Liver (tissue), 6 donors: ENCODE data around the gene REST. TPM values are rescaled to one million over a fixed set of nuclear protein-coding genes. Genes with fewer than 3 reads are reported as not detected.

Experiments used
- GABPA ChIP-seq, 2 donors: IDR thresholded peaks in 1 of 2; conservative IDR thresholded peaks in 1 of 2; 2 replicates each; pipeline ENCODE4 v1.6.1; 2016; ENCODE audit warnings: antibody characterized with exemption in 2 of 2, mild to moderate bottlenecking in 1 of 2, moderate library complexity in 1 of 2
- polyA plus RNA-seq, 2 donors: library from polyadenylated mRNA; stranded (reverse) in 1 of 2; unstranded in 1 of 2; fragments of 200-250 nt in 1 of 2; fragments of >200 nt in 1 of 2; fragmentation: Nextera tagmentation in 1 of 2; extraction: Ambion mirVana in 1 of 2; gene quantifications; one replicate each; pipeline versions ENCODE4 v1.2.1 to v1.2.3, GENCODE V29; 2013 to 2015
- small RNA-seq: library from RNA; depleted of rRNA; stranded (forward); fragments of <200 nt; gene quantifications from one replicate; pipeline ENCODE3, GENCODE V24; 2014
- total RNA-seq, 2 donors: library from RNA; depleted of rRNA; stranded (reverse); fragments of >200 nt; gene quantifications; one replicate each; pipeline ENCODE4 v1.2.3, GENCODE V29; 2014
- TF ChIP-seq, protein P1 (sequence below): IDR thresholded peaks from 2 replicates; pipeline ENCODE4 v1.6.1; 2016; ENCODE audit warnings: antibody characterized with exemption, mild to moderate bottlenecking
- donor health status: healthy.
- donor health status: healthy.
- donor health status: healthy.

REST gene
- total and polyA plus RNA-seq, 4 donors = 3.7 to 18.1 (median 12.4) TPM

DNA sequence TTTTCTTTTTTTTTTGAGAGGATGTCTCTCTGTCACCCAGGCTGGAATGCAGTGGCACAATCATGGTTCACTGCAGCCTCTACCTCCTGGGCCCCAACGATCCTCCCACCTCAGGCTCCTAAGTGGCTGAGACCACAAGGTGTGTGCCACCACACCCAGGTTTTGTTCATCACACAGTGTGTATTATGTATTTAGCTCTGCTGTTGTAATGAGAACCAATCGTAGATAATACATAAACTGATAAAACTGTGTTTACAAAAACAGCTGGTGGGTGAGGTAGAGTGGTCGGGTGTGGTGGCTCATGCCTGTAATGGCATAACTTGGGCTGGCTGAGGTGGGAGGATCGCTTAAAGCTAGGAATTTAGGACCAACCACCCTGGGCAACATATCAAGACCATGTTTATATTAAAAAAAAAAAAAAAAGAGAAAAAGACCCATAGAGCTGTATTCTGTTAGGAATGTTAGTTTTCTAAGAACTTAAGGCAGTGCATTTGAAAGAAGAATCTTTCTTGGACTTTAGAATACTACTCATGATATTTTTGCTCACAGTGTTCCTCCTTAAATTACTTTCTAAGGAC lies 105.9 kb downstream of the REST start (continued):
- TF ChIP-seq, protein P1, sequence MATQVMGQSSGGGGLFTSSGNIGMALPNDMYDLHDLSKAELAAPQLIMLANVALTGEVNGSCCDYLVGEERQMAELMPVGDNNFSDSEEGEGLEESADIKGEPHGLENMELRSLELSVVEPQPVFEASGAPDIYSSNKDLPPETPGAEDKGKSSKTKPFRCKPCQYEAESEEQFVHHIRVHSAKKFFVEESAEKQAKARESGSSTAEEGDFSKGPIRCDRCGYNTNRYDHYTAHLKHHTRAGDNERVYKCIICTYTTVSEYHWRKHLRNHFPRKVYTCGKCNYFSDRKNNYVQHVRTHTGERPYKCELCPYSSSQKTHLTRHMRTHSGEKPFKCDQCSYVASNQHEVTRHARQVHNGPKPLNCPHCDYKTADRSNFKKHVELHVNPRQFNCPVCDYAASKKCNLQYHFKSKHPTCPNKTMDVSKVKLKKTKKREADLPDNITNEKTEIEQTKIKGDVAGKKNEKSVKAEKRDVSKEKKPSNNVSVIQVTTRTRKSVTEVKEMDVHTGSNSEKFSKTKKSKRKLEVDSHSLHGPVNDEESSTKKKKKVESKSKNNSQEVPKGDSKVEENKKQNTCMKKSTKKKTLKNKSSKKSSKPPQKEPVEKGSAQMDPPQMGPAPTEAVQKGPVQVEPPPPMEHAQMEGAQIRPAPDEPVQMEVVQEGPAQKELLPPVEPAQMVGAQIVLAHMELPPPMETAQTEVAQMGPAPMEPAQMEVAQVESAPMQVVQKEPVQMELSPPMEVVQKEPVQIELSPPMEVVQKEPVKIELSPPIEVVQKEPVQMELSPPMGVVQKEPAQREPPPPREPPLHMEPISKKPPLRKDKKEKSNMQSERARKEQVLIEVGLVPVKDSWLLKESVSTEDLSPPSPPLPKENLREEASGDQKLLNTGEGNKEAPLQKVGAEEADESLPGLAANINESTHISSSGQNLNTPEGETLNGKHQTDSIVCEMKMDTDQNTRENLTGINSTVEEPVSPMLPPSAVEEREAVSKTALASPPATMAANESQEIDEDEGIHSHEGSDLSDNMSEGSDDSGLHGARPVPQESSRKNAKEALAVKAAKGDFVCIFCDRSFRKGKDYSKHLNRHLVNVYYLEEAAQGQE = no peak
- no peak for TF ChIP-seq GABPA (IDR thresholded peaks at IDR 0.05 in 1 of 2, conservative IDR thresholded peaks at IDR 0.05 in 1 of 2)

Small RNAs within 50 kb of the gene (small RNA-seq; reads per million reads assigned to genes)
- not detected for gene RNU6-998P

Other genes starting within 250 kb of the REST start
- 1 to 10 TPM in 1 of 2 donors, under 1 TPM in 1; 0.67 to 2.4 TPM for gene HOPX, start 226.6 kb upstream of the REST start, total RNA-seq
- under 1 TPM; 0.40 to 0.60 TPM for gene HOPX, start 226.6 kb upstream of the REST start, polyA plus RNA-seq
- under 1 TPM in 1 of 2 donors, not detected in 1; 0.79 TPM for gene SPINK2, start 86.2 kb upstream of the REST start, total RNA-seq
- gene SPINK2, start 86.2 kb upstream of the REST start, polyA plus RNA-seq = not detected
- gene NOA1, start 69.7 kb downstream of the REST start, total RNA-seq = 1 to 10 TPM; 8.0 to 9.2 TPM
- 1 to 10 TPM; 2.3 to 6.2 TPM for gene NOA1, start 69.7 kb downstream of the REST start, polyA plus RNA-seq
- gene POLR2B, start 71.0 kb downstream of the REST start, total RNA-seq = 10 to 100 TPM; 55.4 to 64.4 TPM
- gene POLR2B, start 71.0 kb downstream of the REST start, polyA plus RNA-seq = 10 to 100 TPM; 16.6 to 24.6 TPM
- 100 to 1,000 TPM in 1 of 2 donors, 10 to 100 TPM in 1; 60.5 to 195 TPM for gene IGFBP7, start 202.5 kb downstream of the REST start, total RNA-seq
- 100 to 1,000 TPM; 215 to 216 TPM for gene IGFBP7, start 202.5 kb downstream of the REST start, polyA plus RNA-seq